Endothelial cell (in vitro differentiated cells): ENCODE data around the gene CRELD1. TPM values are rescaled to one million over a fixed set of nuclear protein-coding genes. Genes with fewer than 3 reads are reported as not detected.
A peak's percentile ranks its signal among the peaks of the same experiment; 100 is the strongest.

Experiments used
- DNase-seq: peaks from one replicate; pipeline ENCODE4 v3.0.0; 2021; ENCODE audit warnings: low spot score
- H3K27ac Mint-ChIP-seq: one replicate; pipeline ENCODE4 v1.8.0; 2021; ENCODE audit warnings: mixed read lengths, inconsistent platforms; ENCODE audit not compliant: unreplicated experiment
- H3K27me3 Mint-ChIP-seq: one replicate; pipeline ENCODE4 v1.8.0; 2021; ENCODE audit warnings: mild to moderate bottlenecking, moderate library complexity, mixed read lengths, inconsistent platforms; ENCODE audit not compliant: unreplicated experiment
- H3K36me3 Mint-ChIP-seq: one replicate; pipeline ENCODE4 v1.8.0; 2021; ENCODE audit warnings: mild to moderate bottlenecking, low read depth, mixed read lengths, inconsistent platforms; ENCODE audit not compliant: unreplicated experiment
- H3K4me1 Mint-ChIP-seq: one replicate; pipeline ENCODE4 v1.8.0; 2021; ENCODE audit warnings: mild to moderate bottlenecking, mixed read lengths, inconsistent platforms; ENCODE audit not compliant: unreplicated experiment
- H3K4me3 Mint-ChIP-seq: one replicate; pipeline ENCODE4 v1.8.0; 2021; ENCODE audit warnings: mild to moderate bottlenecking, mixed read lengths, inconsistent platforms; ENCODE audit not compliant: unreplicated experiment
- H3K9me3 Mint-ChIP-seq: one replicate; pipeline ENCODE4 v1.8.0; 2021; ENCODE audit warnings: mixed read lengths, inconsistent platforms; ENCODE audit not compliant: unreplicated experiment
- CTCF ChIP-seq: fragments of 200-600 bp; sonication (generic); IDR thresholded peaks from one replicate; pipeline ENCODE4 v1.5.0; 2021; ENCODE audit warnings: antibody characterized with exemption; ENCODE audit not compliant: unreplicated experiment
- total RNA-seq: library from RNA; stranded (reverse); fragmentation: NEBNext Ultra II Directional; extraction: Animal tissue kit (Norgen Biotek cat#: 25700); gene quantifications from one replicate; pipeline ENCODE4 v1.2.1, GENCODE V29; 2021; ENCODE audit not compliant: unreplicated experiment

CRELD1 gene
- total RNA-seq, 1 donor from 2014 or later = 30.7 TPM

- DNase-seq = no peak
- Mint-ChIP-seq H3K4me3 (peak overlapping the region; percentile 59), H3K4me1 (no peaks in the 10 kb centered on the region), H3K27ac (no peak overlapping the region), H3K36me3 (peaks cover 25% of the 10 kb centered on the region), H3K9me3 (no peaks in the 10 kb centered on the region), H3K27me3 (no peaks in the 10 kb centered on the region)
- no peak for TF ChIP-seq CTCF
Measured at GRCh38 chr3:9970020-9970652, 36.5 kb downstream of the CRELD1 start.

- DNase-seq = no peak
- Mint-ChIP-seq H3K27me3 (no peaks in the 10 kb centered on the region), H3K4me3 (no peak overlapping the region), H3K36me3 (peaks cover 24% of the 10 kb centered on the region), H3K4me1 (no peaks in the 10 kb centered on the region), H3K27ac (no peak overlapping the region), H3K9me3 (no peaks in the 10 kb centered on the region)
- no peak for TF ChIP-seq CTCF
Measured at GRCh38 chr3:9976721-9977709, 43.4 kb downstream of the CRELD1 start.

- Mint-ChIP-seq H3K36me3 (peaks cover 20% of the 10 kb centered on the region), H3K9me3 (no peaks in the 10 kb centered on the region), H3K4me3 (no peak overlapping the region), H3K4me1 (no peaks in the 10 kb centered on the region), H3K27me3 (peaks cover 1% of the 10 kb centered on the region), H3K27ac (no peak overlapping the region)
- no peak for DNase-seq
- no peak for TF ChIP-seq CTCF
Measured at GRCh38 chr3:9978710-9979305, 45.2 kb downstream of the CRELD1 start.

GRCh38 chr3:9980251-9980650, 46.6 kb downstream of the CRELD1 start:
- Mint-ChIP-seq H3K4me3 (no peak overlapping the region), H3K4me1 (no peaks in the 10 kb centered on the region), H3K36me3 (peaks cover 13% of the 10 kb centered on the region), H3K27ac (no peak overlapping the region), H3K27me3 (peaks cover 1% of the 10 kb centered on the region), H3K9me3 (no peaks in the 10 kb centered on the region)
- no peak for TF ChIP-seq CTCF
- no peak for DNase-seq
